IPS-NIHi11 (cell line): ENCODE measurements around the gene ZBTB48.

Source experiments
- DNase-seq: peaks from one replicate; pipeline ENCODE4 v3.0.0; 2012; ENCODE audit warnings: mixed read lengths, low spot score

Gene ZBTB48

GRCh38 chr1:6612641-6613360 is 33.0 kb downstream of the ZBTB48 start:
- no peak for DNase-seq

- DNase-seq = peak; percentile 98
Measured at GRCh38 chr1:6613361-6614018, 33.7 kb downstream of the ZBTB48 start, which contains the start of gene PHF13. Gene PHF13, plus strand, starts transcription at chr1:6613731. Its CDS starts 336 bp downstream, at chr1:6614067.

- DNase-seq = peak; percentile 91
Measured at GRCh38 chr1:6614019-6614928, 34.5 kb downstream of the ZBTB48 start.

GRCh38 chr1:6614929-6615785 is 35.4 kb downstream of the ZBTB48 start:
- no peak for DNase-seq

GRCh38 chr1:6619045-6619444 is 39.3 kb downstream of the ZBTB48 start:
- no peak for DNase-seq

- DNase-seq = no peak
Measured at GRCh38 chr1:6621429-6622391, 41.9 kb downstream of the ZBTB48 start.

- no peak for DNase-seq
Measured at GRCh38 chr1:6622396-6623152, 42.8 kb downstream of the ZBTB48 start.

- DNase-seq = no peak
Measured at GRCh38 chr1:6623269-6623965, 43.6 kb downstream of the ZBTB48 start.

GRCh38 chr1:6624710-6625583 is 45.2 kb downstream of the ZBTB48 start, which contains the start of gene THAP3:
Gene THAP3, plus strand, starts transcription at chr1:6624868. Its CDS starts 351 bp downstream, at chr1:6625219.
- DNase-seq = peak; percentile 97

- DNase-seq = no peak
Measured at GRCh38 chr1:6625584-6626149, 45.9 kb downstream of the ZBTB48 start.

GRCh38 chr1:6627031-6627430 is 47.2 kb downstream of the ZBTB48 start:
- no peak for DNase-seq

- no peak for DNase-seq
Measured at GRCh38 chr1:6627841-6628545, 48.2 kb downstream of the ZBTB48 start.

- DNase-seq = no peak
Measured at GRCh38 chr1:6628971-6629479, 49.2 kb downstream of the ZBTB48 start.

- no peak for DNase-seq
Measured at GRCh38 chr1:6630027-6630426, 50.2 kb downstream of the ZBTB48 start.

GRCh38 chr1:6631058-6631457 is 51.3 kb downstream of the ZBTB48 start:
- no peak for DNase-seq
